CD4-positive, alpha-beta memory T cell (primary cell): Measurements from ENCODE around the gene FNIP2. TPM values are rescaled to one million over a fixed set of nuclear protein-coding genes. Genes with fewer than 3 reads are reported as not detected.

Source experiments
- CTCF ChIA-PET: fragments of 350-600 bp; sonication (Branson Sonifier 250); formaldehyde crosslinking; loops from one replicate; lab custom pipeline; 2021; ENCODE audit warnings: inconsistent platforms; ENCODE audit not compliant: partially characterized antibody; lab: Charles Lee
- POLR2A ChIA-PET: fragments of 350-600 bp; sonication (Branson Sonifier 250); formaldehyde crosslinking; loops from one replicate; lab custom pipeline; 2021; ENCODE audit not compliant: partially characterized antibody; lab: Charles Lee
- DNase-seq, 5 donors: peaks; one replicate each; pipeline versions ENCODE4 v3.0.0 to v3.0.0-alpha.2; 2020 to 2022; ENCODE audit warnings: mixed read lengths in 1 of 5
- H3K27ac ChIP-seq: one replicate; pipeline ENCODE4 v1.7.0; 2013; ENCODE audit warnings: low read depth, low read length
- H3K27me3 ChIP-seq: 2 replicates; pipeline ENCODE4 v1.7.0; 2013; ENCODE audit warnings: mild to moderate bottlenecking, low read length, moderate library complexity; ENCODE audit not compliant: insufficient read depth
- H3K36me3 ChIP-seq: 2 replicates; pipeline ENCODE4 v1.7.0; 2013; ENCODE audit warnings: mild to moderate bottlenecking, low read length, moderate library complexity; ENCODE audit not compliant: insufficient read depth
- H3K4me1 ChIP-seq: 2 replicates; pipeline ENCODE4 v1.7.0; 2013; ENCODE audit warnings: mild to moderate bottlenecking, low read length, moderate library complexity; ENCODE audit not compliant: insufficient read depth
- H3K4me3 ChIP-seq, 2 donors: one replicate each; pipeline ENCODE4 v1.7.0; 2013; ENCODE audit warnings: low read length in 2 of 2, mild to moderate bottlenecking in 1 of 2
- H3K9me3 ChIP-seq, 2 donors: one replicate each; pipeline ENCODE4 v1.7.0; 2013; ENCODE audit warnings: low read length in 2 of 2, control low read depth in 1 of 2; ENCODE audit not compliant: control insufficient read depth in 1 of 2
- H3K27ac Mint-ChIP-seq, 7 donors: one replicate each; pipeline ENCODE4 v1.8.0; 2020 to 2021; ENCODE audit warnings: mixed read lengths in 7 of 7, mild to moderate bottlenecking in 6 of 7, inconsistent platforms in 3 of 7, moderate library complexity in 3 of 7
- H3K27me3 Mint-ChIP-seq, 2 donors: one replicate each; pipeline ENCODE4 v1.8.0; 2020 to 2021; ENCODE audit warnings: mixed read lengths in 2 of 2
- H3K36me3 Mint-ChIP-seq, 2 donors: one replicate each; pipeline ENCODE4 v1.8.0; 2020 to 2021; ENCODE audit warnings: mixed read lengths in 2 of 2, inconsistent platforms in 1 of 2, mild to moderate bottlenecking in 1 of 2
- H3K4me1 Mint-ChIP-seq, 4 donors: one replicate each; pipeline ENCODE4 v1.8.0; 2020 to 2021; ENCODE audit warnings: mixed read lengths in 4 of 4, mild to moderate bottlenecking in 1 of 4
- H3K4me3 Mint-ChIP-seq, 8 donors: one replicate each; pipeline ENCODE4 v1.8.0; 2020 to 2021; ENCODE audit warnings: mixed read lengths in 8 of 8, mild to moderate bottlenecking in 7 of 8, moderate library complexity in 6 of 8, inconsistent platforms in 3 of 8
- H3K9me3 Mint-ChIP-seq, 8 donors: one replicate each; pipeline ENCODE4 v1.8.0; 2020 to 2021; ENCODE audit warnings: mixed read lengths in 8 of 8, mild to moderate bottlenecking in 5 of 8, inconsistent platforms in 3 of 8, moderate library complexity in 1 of 8
- intact Hi-C: fragments of 100-400 bp; cut with micrococcal nuclease; formaldehyde crosslinking; loops from one replicate; pipeline ENCODE4 v1.15.1; 2023
- polyA plus RNA-seq, 2 donors: library from polyadenylated mRNA; unstranded; fragments of 300-500 nt; fragmentation: Illumina TruSeq; gene quantifications; one replicate each; pipeline ENCODE4 v1.2.3, GENCODE V29; 2021
- total RNA-seq, 2 experiments: library from RNA; stranded (reverse); gene quantifications; one replicate each; pipeline ENCODE4 v1.2.3, GENCODE V29; 2021

Gene FNIP2
- total and polyA plus RNA-seq, 4 experiments from 2014 or later = 2.4 to 9.4 (median 6.4) TPM

- H3K9me3 ChIP-seq = no peaks in the 10 kb centered on the region
- POLR2A ChIA-PET = no interaction called here
- DNase-seq = no peak
- Mint-ChIP-seq H3K27ac (no peak overlapping the region), H3K4me1 (peaks cover 0 to 2% (median 0%) of the 10 kb centered on the region in 4 donors), H3K27me3 (peaks cover 3 to 7% of the 10 kb centered on the region in 2 donors), H3K9me3 (peaks cover 0 to 2% (median 0%) of the 10 kb centered on the region in 8 donors), H3K4me3 (no peak overlapping the region), H3K36me3 (no peaks in the 10 kb centered on the region)
- intact Hi-C loops = no loop called here
- no peaks in the 10 kb centered on the region for H3K36me3 ChIP-seq
- no peak overlapping the region for H3K27ac ChIP-seq
- no peaks in the 10 kb centered on the region for H3K27me3 ChIP-seq
- CTCF ChIA-PET = no interaction called here
- no peaks in the 10 kb centered on the region for H3K4me1 ChIP-seq
- H3K4me3 ChIP-seq = no peak overlapping the region
These were observed 6.3 kb upstream of the FNIP2 start for GRCh38 chr4:158762553-158762952.

GRCh38 chr4:158763462-158763861 is 5.4 kb upstream of the FNIP2 start:
- POLR2A ChIA-PET = no interaction called here
- Mint-ChIP-seq H3K27ac (no peak overlapping the region), H3K4me3 (no peak overlapping the region), H3K4me1 (peaks cover 6 to 11% (median 8%) of the 10 kb centered on the region in 4 donors), H3K27me3 (peaks cover 1 to 4% of the 10 kb centered on the region in 2 donors), H3K9me3 (no peaks in the 10 kb centered on the region), H3K36me3 (peaks cover 0 to 2% of the 10 kb centered on the region in 2 donors)
- H3K4me3 ChIP-seq = no peak overlapping the region
- H3K27ac ChIP-seq = no peak overlapping the region
- CTCF ChIA-PET = no interaction called here
- H3K27me3 ChIP-seq = no peaks in the 10 kb centered on the region
- intact Hi-C loops = no loop called here
- H3K9me3 ChIP-seq = no peaks in the 10 kb centered on the region
- no peaks in the 10 kb centered on the region for H3K36me3 ChIP-seq
- DNase-seq = no peak
- H3K4me1 ChIP-seq = peaks cover 7% of the 10 kb centered on the region

GRCh38 chr4:158766434-158767044 is 2.3 kb upstream of the FNIP2 start:
- intact Hi-C loops = no loop called here
- H3K4me3 Mint-ChIP-seq = peak overlapping the region in 1 of 8 donors; percentile 39
- CTCF ChIA-PET = interaction anchor here (1.0 kb wide), 1 partner anchor 83 kb away, joined by 4 read pairs; no protein-coding TSS in a partner anchor
- Histone ChIP-seq H3K27ac (no peak overlapping the region), H3K4me3 (no peak overlapping the region), H3K27me3 (no peaks in the 10 kb centered on the region), H3K9me3 (no peaks in the 10 kb centered on the region), H3K36me3 (no peaks in the 10 kb centered on the region), H3K4me1 (peaks cover 23% of the 10 kb centered on the region)
- peaks cover under 1 to 2% of the 10 kb centered on the region in 2 donors for H3K27me3 Mint-ChIP-seq
- H3K4me1 Mint-ChIP-seq = peaks cover 17 to 35% (median 25%) of the 10 kb centered on the region in 4 donors
- no peaks in the 10 kb centered on the region for H3K9me3 Mint-ChIP-seq
- peak overlapping the region in 2 of 7 donors; percentile 57 to 59 for H3K27ac Mint-ChIP-seq
- peaks cover 0 to 5% of the 10 kb centered on the region in 2 donors for H3K36me3 Mint-ChIP-seq
- POLR2A ChIA-PET = no interaction called here
- DNase-seq = no peak

GRCh38 chr4:158767451-158767850 is 1.4 kb upstream of the FNIP2 start:
- Histone ChIP-seq H3K9me3 (no peaks in the 10 kb centered on the region), H3K4me3 (no peak overlapping the region), H3K27me3 (no peaks in the 10 kb centered on the region), H3K27ac (no peak overlapping the region), H3K4me1 (peaks cover 23% of the 10 kb centered on the region), H3K36me3 (no peaks in the 10 kb centered on the region)
- H3K4me3 Mint-ChIP-seq = peak overlapping the region; percentile 25 to 92 (median 88)
- ChIA-PET POLR2A (no interaction called here), CTCF (interaction anchor here (2.9 kb wide), 1 partner anchor 84 kb away, joined by 12 read pairs; no protein-coding TSS in a partner anchor)
- intact Hi-C loops = no loop called here
- peaks cover 21 to 39% (median 32%) of the 10 kb centered on the region in 4 donors for H3K4me1 Mint-ChIP-seq
- H3K27me3 Mint-ChIP-seq = no peaks in the 10 kb centered on the region
- peaks cover 0 to 2% (median 0%) of the 10 kb centered on the region in 8 donors for H3K9me3 Mint-ChIP-seq
- peak overlapping the region in 6 of 7 donors; percentile 11 to 96 (median 84) for H3K27ac Mint-ChIP-seq
- H3K36me3 Mint-ChIP-seq = peaks cover 0 to 5% of the 10 kb centered on the region in 2 donors
- no peak for DNase-seq

- H3K27ac ChIP-seq = peak overlapping the region; percentile 55
- peak overlapping the region; percentile 90 to 99 (median 97) for H3K27ac Mint-ChIP-seq
- POLR2A ChIA-PET = interaction anchor here (0.7 to 2.2 kb wide), 8 partner anchors 9 to 131 kb away, joined by 3 to 8 read pairs (median 4); partner anchors contain the start of gene PPID
These were observed 522 bp downstream of the FNIP2 start for GRCh38 chr4:158769175-158769921.

GRCh38 chr4:158770671-158771070 is 1.8 kb downstream of the FNIP2 start:
- Histone ChIP-seq H3K4me3 (no peak overlapping the region), H3K36me3 (no peaks in the 10 kb centered on the region), H3K4me1 (peaks cover 23% of the 10 kb centered on the region), H3K9me3 (no peaks in the 10 kb centered on the region), H3K27ac (no peak overlapping the region), H3K27me3 (no peaks in the 10 kb centered on the region)
- peaks cover 0 to 5% of the 10 kb centered on the region in 2 donors for H3K36me3 Mint-ChIP-seq
- peaks cover 0 to 2% (median 0%) of the 10 kb centered on the region in 8 donors for H3K9me3 Mint-ChIP-seq
- H3K27me3 Mint-ChIP-seq = no peaks in the 10 kb centered on the region
- peak overlapping the region in 7 of 8 donors; percentile 14 to 100 (median 97) for H3K4me3 Mint-ChIP-seq
- ChIA-PET POLR2A (no interaction called here), CTCF (interaction anchor here (0.9 kb wide), 1 partner anchor 18 kb away, joined by 3 read pairs; no protein-coding TSS in a partner anchor)
- H3K27ac Mint-ChIP-seq = peak overlapping the region in 3 of 7 donors; percentile 30 to 90 (median 68)
- peaks cover 24 to 56% (median 41%) of the 10 kb centered on the region in 4 donors for H3K4me1 Mint-ChIP-seq
- intact Hi-C loops = loop anchor here (2.0 kb wide), 1 partner anchor 80 kb away; no protein-coding TSS in a partner anchor
- no peak for DNase-seq

More at GRCh38 chr4:158769175-158769921, 522 bp downstream of the FNIP2 start:
- peaks cover 0 to 2% (median 0%) of the 10 kb centered on the region in 8 donors for H3K9me3 Mint-ChIP-seq
- H3K36me3 Mint-ChIP-seq = peaks cover 0 to 5% of the 10 kb centered on the region in 2 donors
- H3K4me3 Mint-ChIP-seq = peak overlapping the region; percentile 96 to 100 (median 98)
- DNase-seq = peak; percentile 41 to 53 (median 48)
- intact Hi-C loops = loop anchor here (1.0 to 2.0 kb wide), 5 partner anchors 9 to 335 kb away; partner anchors contain the start of genes ETFDH and PPID
- no peaks in the 10 kb centered on the region for H3K36me3 ChIP-seq
- H3K4me1 Mint-ChIP-seq = peaks cover 21 to 48% (median 35%) of the 10 kb centered on the region in 4 donors
- peaks cover 23% of the 10 kb centered on the region for H3K4me1 ChIP-seq
- no peaks in the 10 kb centered on the region for H3K27me3 Mint-ChIP-seq
- H3K4me3 ChIP-seq = peak overlapping the region; percentile 19 to 74
- H3K9me3 ChIP-seq = no peaks in the 10 kb centered on the region
- no peaks in the 10 kb centered on the region for H3K27me3 ChIP-seq
- CTCF ChIA-PET = interaction anchor here (0.6 to 2.9 kb wide), 6 partner anchors 10 to 426 kb away, joined by 3 to 12 read pairs (median 3); no protein-coding TSS in a partner anchor
